HEK293 (cell line): ENCODE results near the gene DCST2.

Experiments
- CTCF ChIP-seq: fragments of 450-650 bp; formaldehyde crosslinking; IDR thresholded peaks from 2 replicates; pipeline ENCODE4 v1.5.1; 2016; ENCODE audit warnings: missing biosample characterization, missing genetic modification characterization
- ZNF146 ChIP-seq: fragments of 450-650 bp; formaldehyde crosslinking; IDR thresholded peaks from 2 replicates; pipeline ENCODE4 v1.5.1; 2016; ENCODE audit warnings: missing biosample characterization, missing genetic modification characterization

- no peak for TF ChIP-seq CTCF (tag by site-specific recombination)
- no peak for TF ChIP-seq ZNF146 (tag by site-specific recombination)
Observed at GRCh38 chr1:155051777-155052398, 18.3 kb upstream of the DCST2 start.
